Esophagus squamous epithelium (tissue), 5 donors: ENCODE measurements around the gene TCAP. TPM values are rescaled to one million over a fixed set of nuclear protein-coding genes. Genes with fewer than 3 reads are reported as not detected.

Source experiments
- DNase-seq: peaks from one replicate; lab custom pipeline; 2025; lab: John Stamatoyannopoulos, UW
- H3K27ac ChIP-seq, 4 donors: fragments of 200-600 bp; sonication (generic); one replicate each; pipeline ENCODE4 v1.5.1; 2016 to 2019; ENCODE audit warnings: mild to moderate bottlenecking in 1 of 4
- H3K27me3 ChIP-seq, 4 donors: fragments of 200-600 bp; sonication (generic); 1 replicate in 3 of 4; 2 replicates in 1 of 4; pipeline versions ENCODE4 v1.5.1 to v1.6.0; 2017 to 2021; ENCODE audit warnings: antibody characterized with exemption in 1 of 4
- H3K36me3 ChIP-seq, 3 donors: fragments of 200-600 bp; sonication (generic); one replicate each; pipeline ENCODE4 v1.5.1; 2016 to 2019
- H3K4me1 ChIP-seq, 3 donors: fragments of 200-600 bp; sonication (generic); one replicate each; pipeline ENCODE4 v1.5.1; 2017 to 2019
- H3K4me3 ChIP-seq, 4 donors: fragments of 200-600 bp; sonication (generic); 1 replicate in 3 of 4; 2 replicates in 1 of 4; pipeline ENCODE4 v1.5.1; 2016 to 2019; ENCODE audit warnings: mild to moderate bottlenecking in 2 of 4, moderate library complexity in 1 of 4
- H3K9me3 ChIP-seq, 3 donors: fragments of 200-600 bp; sonication (generic); one replicate each; pipeline ENCODE4 v1.5.1; 2016 to 2019
- CTCF ChIP-seq, 6 experiments: fragments of 450-650 bp in 4 of 6; fragments of 200-600 bp in 2 of 6; sonication (generic) in 2 of 6; IDR thresholded peaks; one replicate each; pipeline ENCODE4 v1.5.1; 2016 to 2019; ENCODE audit warnings: antibody characterized with exemption in 6 of 6, mild to moderate bottlenecking in 4 of 6, moderate library complexity in 4 of 6
- POLR2A ChIP-seq, 4 donors: fragments of 450-650 bp; IDR thresholded peaks; one replicate each; pipeline ENCODE4 v1.6.1; 2017; ENCODE audit warnings: antibody characterized with exemption in 4 of 4, mild to moderate bottlenecking in 4 of 4, moderate library complexity in 3 of 4
- WGBS, 2 donors: methylation state at CpG; one replicate each; pipeline ENCODE4 v1.1.5; 2018; 5-methylcytosine and 5-hydroxymethylcytosine counted together
- intact Hi-C: fragments of 100-400 bp; cut with DNase I; formaldehyde crosslinking; loops from one replicate; pipeline ENCODE4 v1.15.0; 2022
- total RNA-seq, 4 donors: library from RNA; depleted of rRNA; stranded (reverse); fragments of >200 nt; gene quantifications; one replicate each; pipeline ENCODE4 v1.1.0, GENCODE V29; 2016
- donor health status: DM: yes; HTN: yes; CAD: no.

TCAP gene
- total RNA-seq, 4 donors from 2014 or later: 0.11 to 0.57 (median 0.29) TPM

DNA sequence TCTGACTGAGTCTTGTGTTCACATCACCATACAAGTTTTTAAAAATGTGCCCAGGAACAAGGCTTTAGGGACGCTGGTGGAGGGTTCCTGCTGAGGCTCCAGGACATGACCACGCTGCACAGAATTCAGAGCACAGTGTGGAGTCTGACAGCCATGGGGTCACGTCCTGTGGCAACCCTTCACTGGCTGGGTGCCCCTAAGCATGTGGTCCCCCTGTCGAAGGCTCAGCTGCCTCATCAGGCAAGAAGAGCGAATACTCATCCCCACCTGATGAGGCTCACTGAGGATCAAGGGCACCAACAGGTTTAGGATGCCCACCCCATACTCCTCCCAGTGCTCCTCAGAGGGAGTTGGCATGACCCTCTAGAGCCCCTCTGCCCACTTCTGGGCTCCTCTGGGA, 9.0 kb downstream of the TCAP start:
- H3K27me3 ChIP-seq: peaks cover 0 to 25% (median under 1%) of the 10 kb centered on the region in 4 donors
- no peak overlapping the region for H3K4me3 ChIP-seq
- peak overlapping the region; percentile 42 to 89 (median 81) for H3K27ac ChIP-seq
- peaks cover 24 to 75% (median 39%) of the 10 kb centered on the region in 3 donors for H3K4me1 ChIP-seq
- DNase-seq: no peak
- intact Hi-C loops: no loop called here
- 50% methylated on average over 2 of the region's 5 CpGs; no CpG with 5 or more reads in 1 of the 2 donors for WGBS, 2 donors
- no peak for TF ChIP-seq CTCF (IDR thresholded peaks at IDR 0.05)
- TF ChIP-seq POLR2A (IDR thresholded peaks at IDR 0.05): no peak
- no peaks in the 10 kb centered on the region for H3K9me3 ChIP-seq
- peaks cover 0 to 28% (median 0%) of the 10 kb centered on the region in 3 donors for H3K36me3 ChIP-seq

DNA sequence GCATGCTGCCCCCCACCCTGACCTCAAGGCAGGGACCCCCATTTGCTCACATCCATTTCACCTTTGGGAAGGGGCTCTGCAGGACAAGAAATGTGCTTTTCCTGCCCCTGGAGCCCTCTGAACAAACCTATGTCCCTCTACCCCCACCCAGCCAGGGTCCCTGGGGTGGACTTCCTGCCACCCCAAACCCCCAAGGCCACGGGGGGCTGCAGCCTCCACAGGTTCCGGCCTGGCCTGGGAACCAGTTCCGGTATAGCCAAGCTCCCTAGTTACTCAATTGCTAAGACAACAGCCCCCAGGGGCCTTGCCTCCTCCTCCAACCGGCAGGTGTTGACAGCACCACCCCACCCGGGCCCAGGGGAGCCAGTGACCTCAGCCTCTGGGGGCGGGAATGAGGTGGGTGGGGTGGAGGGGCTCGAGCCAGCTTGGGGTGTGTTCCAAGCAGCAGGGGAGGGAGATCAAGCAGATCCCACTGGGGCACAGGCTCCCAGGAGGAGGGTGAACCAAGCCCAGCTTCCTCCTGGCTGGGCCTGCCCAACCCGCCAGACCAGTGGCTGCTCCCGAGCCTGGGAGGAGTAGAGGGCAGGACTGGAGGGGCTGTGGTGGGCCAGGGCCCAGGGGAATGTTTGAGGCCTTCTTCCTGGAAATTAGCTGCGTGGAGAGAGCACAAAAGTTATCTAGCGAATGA, 9.7 kb downstream of the TCAP start:
- 39% methylated on average over 2 of the region's 11 CpGs; no CpG with 5 or more reads in 1 of the 2 donors for WGBS, 2 donors
- Histone ChIP-seq H3K27ac (peak overlapping the region; percentile 42 to 89 (median 81)), H3K4me1 (peaks cover 24 to 82% (median 39%) of the 10 kb centered on the region in 3 donors), H3K9me3 (no peaks in the 10 kb centered on the region), H3K4me3 (no peak overlapping the region), H3K27me3 (peaks cover 0 to 19% (median 0%) of the 10 kb centered on the region in 4 donors), H3K36me3 (peaks cover 0 to 34% (median 0%) of the 10 kb centered on the region in 3 donors)
- DNase-seq: no peak
- TF ChIP-seq CTCF (IDR thresholded peaks at IDR 0.05): no peak
- TF ChIP-seq POLR2A (IDR thresholded peaks at IDR 0.05): no peak
- intact Hi-C loops: no loop called here

- peaks cover 24 to 88% (median 39%) of the 10 kb centered on the region in 3 donors for H3K4me1 ChIP-seq
- peaks cover 0 to 41% (median 0%) of the 10 kb centered on the region in 3 donors for H3K36me3 ChIP-seq
- no peak overlapping the region for H3K4me3 ChIP-seq
- H3K9me3 ChIP-seq: no peaks in the 10 kb centered on the region
- no peak for DNase-seq
- WGBS, 2 donors: 54 to 67% methylated on average over 6 to 8 of the region's 10 CpGs
- peak overlapping the region; percentile 42 to 89 (median 81) for H3K27ac ChIP-seq
- peaks cover 0 to 12% (median 0%) of the 10 kb centered on the region in 4 donors for H3K27me3 ChIP-seq
- TF ChIP-seq CTCF (IDR thresholded peaks at IDR 0.05) (no peak), POLR2A (IDR thresholded peaks at IDR 0.05) (no peak)
- intact Hi-C loops: no loop called here
Measured at GRCh38 chr17:39675390-39676082, 10.4 kb downstream of the TCAP start.

- Histone ChIP-seq H3K9me3 (no peaks in the 10 kb centered on the region), H3K4me1 (peaks cover 24 to 81% (median 39%) of the 10 kb centered on the region in 3 donors), H3K4me3 (no peak overlapping the region), H3K36me3 (peaks cover 0 to 49% (median 0%) of the 10 kb centered on the region in 3 donors), H3K27ac (peak overlapping the region; percentile 42 to 89 (median 81)), H3K27me3 (peaks cover 0 to 4% (median 0%) of the 10 kb centered on the region in 4 donors)
- TF ChIP-seq CTCF (IDR thresholded peaks at IDR 0.05): no peak
- TF ChIP-seq POLR2A (IDR thresholded peaks at IDR 0.05): no peak
- DNase-seq: no peak
- 46 to 59% methylated on average over 4 to 6 of the region's 7 CpGs for WGBS, 2 donors
- intact Hi-C loops: no loop called here
Measured at GRCh38 chr17:39676198-39676819, 11.2 kb downstream of the TCAP start.
